T-helper 22 cell (primary cell): Measurements from ENCODE around the gene XIRP1.
A peak's percentile ranks its signal among the peaks of the same experiment; 100 is the strongest.

Experiments
- DNase-seq: peaks from one replicate; pipeline ENCODE4 v3.0.0-alpha.2; 2020; ENCODE audit warnings: low read depth

XIRP1 gene

GRCh38 chr3:39209329-39209970, 17.1 kb upstream of the XIRP1 start:
- DNase-seq, result no peak

GRCh38 chr3:39208463-39209055, 16.2 kb upstream of the XIRP1 start:
- DNase-seq, result no peak

GRCh38 chr3:39207361-39208186, 15.2 kb upstream of the XIRP1 start:
- DNase-seq, result no peak

- DNase-seq, result no peak
Observed at GRCh38 chr3:39205919-39206516, 13.6 kb upstream of the XIRP1 start.

- no peak for DNase-seq
Observed at GRCh38 chr3:39205131-39205530, 12.7 kb upstream of the XIRP1 start.

- no peak for DNase-seq
Observed at GRCh38 chr3:39203860-39204259, 11.5 kb upstream of the XIRP1 start.

GRCh38 chr3:39203402-39203801, 11.0 kb upstream of the XIRP1 start:
- no peak for DNase-seq

GRCh38 chr3:39202094-39202493, 9.7 kb upstream of the XIRP1 start:
- no peak for DNase-seq

GRCh38 chr3:39196671-39197356, 4.4 kb upstream of the XIRP1 start:
- DNase-seq, result no peak

GRCh38 chr3:39196034-39196433, 3.6 kb upstream of the XIRP1 start:
- DNase-seq, result no peak

- no peak for DNase-seq
Observed at GRCh38 chr3:39193391-39193790, 996 bp upstream of the XIRP1 start.

- no peak for DNase-seq
Observed at GRCh38 chr3:39191773-39192172, 622 bp downstream of the XIRP1 start.

GRCh38 chr3:39191111-39191510, 1.3 kb downstream of the XIRP1 start:
- no peak for DNase-seq

GRCh38 chr3:39190281-39191025, 1.9 kb downstream of the XIRP1 start:
- DNase-seq, result no peak

GRCh38 chr3:39189959-39190269, 2.5 kb downstream of the XIRP1 start:
- peak; percentile 18 for DNase-seq

- DNase-seq, result no peak
Observed at GRCh38 chr3:39189150-39189958, 3.0 kb downstream of the XIRP1 start.

GRCh38 chr3:39188271-39189149, 3.9 kb downstream of the XIRP1 start:
- DNase-seq, result no peak

- DNase-seq, result no peak
Observed at GRCh38 chr3:39187372-39188155, 4.8 kb downstream of the XIRP1 start.

- DNase-seq, result no peak
Observed at GRCh38 chr3:39186692-39187151, 5.7 kb downstream of the XIRP1 start.
